WERI-Rb-1 (cell line): ENCODE measurements around the gene KCNQ4.

Source experiments
- DNase-seq: peaks from one replicate; pipeline ENCODE4 v3.0.0-alpha.2; 2020
- H3K27ac ChIP-seq: fragments of 250-450 bp; sonication (Bioruptor Pico); 2 replicates; pipeline ENCODE4 v1.5.1; 2020; ENCODE audit warnings: mild to moderate bottlenecking, moderate library complexity
- H3K27me3 ChIP-seq: fragments of 250-450 bp; sonication (Bioruptor Pico); 2 replicates; pipeline ENCODE4 v1.5.1; 2021; ENCODE audit warnings: mild to moderate bottlenecking, low read depth, moderate library complexity; ENCODE audit not compliant: insufficient read depth, severe bottlenecking
- H3K36me3 ChIP-seq: fragments of 250-450 bp; sonication (Bioruptor Pico); 2 replicates; pipeline ENCODE4 v1.5.1; 2020; ENCODE audit warnings: mild to moderate bottlenecking, moderate library complexity
- H3K4me3 ChIP-seq: 2 replicates; pipeline ENCODE4 v1.5.1; 2011; ENCODE audit warnings: low read depth, mild to moderate bottlenecking, control low read depth, low read length
- H3K9me3 ChIP-seq: fragments of 250-450 bp; sonication (Bioruptor Pico); 2 replicates; pipeline ENCODE4 v1.5.1; 2021; ENCODE audit warnings: mild to moderate bottlenecking, moderate library complexity; ENCODE audit not compliant: severe bottlenecking
- TF ChIP-seq, protein P1 (sequence below): IDR thresholded peaks from 2 replicates; pipeline ENCODE4 v1.5.1; 2011; ENCODE audit warnings: low read depth, mild to moderate bottlenecking, control low read depth, inconsistent platforms, low read length

The KCNQ4 gene

DNA sequence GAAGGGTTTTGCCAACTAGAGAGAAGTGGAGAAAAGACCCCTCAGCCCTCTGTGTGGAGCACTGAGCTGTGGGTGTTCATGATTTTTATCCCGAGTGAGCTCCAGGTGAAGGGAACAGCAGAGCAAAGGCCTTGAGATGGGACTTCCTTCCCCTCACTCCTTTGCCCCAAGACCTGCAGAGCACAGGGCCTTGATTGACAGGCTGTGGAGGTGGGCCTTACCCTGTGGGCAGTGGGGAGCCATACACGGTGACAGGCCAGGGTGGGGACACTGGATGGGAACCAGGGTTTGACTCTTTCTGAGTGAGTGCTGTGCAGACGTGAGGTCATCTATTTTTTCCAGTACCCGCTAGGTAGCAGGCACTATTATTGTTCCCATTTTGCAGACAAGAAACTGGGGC, 10.5 kb downstream of the KCNQ4 start:
- Histone ChIP-seq H3K9me3 (no peaks in the 10 kb centered on the region), H3K36me3 (no peaks in the 10 kb centered on the region), H3K4me3 (no peak overlapping the region), H3K27me3 (no peaks in the 10 kb centered on the region), H3K27ac (no peak overlapping the region)
- TF ChIP-seq, protein P1, sequence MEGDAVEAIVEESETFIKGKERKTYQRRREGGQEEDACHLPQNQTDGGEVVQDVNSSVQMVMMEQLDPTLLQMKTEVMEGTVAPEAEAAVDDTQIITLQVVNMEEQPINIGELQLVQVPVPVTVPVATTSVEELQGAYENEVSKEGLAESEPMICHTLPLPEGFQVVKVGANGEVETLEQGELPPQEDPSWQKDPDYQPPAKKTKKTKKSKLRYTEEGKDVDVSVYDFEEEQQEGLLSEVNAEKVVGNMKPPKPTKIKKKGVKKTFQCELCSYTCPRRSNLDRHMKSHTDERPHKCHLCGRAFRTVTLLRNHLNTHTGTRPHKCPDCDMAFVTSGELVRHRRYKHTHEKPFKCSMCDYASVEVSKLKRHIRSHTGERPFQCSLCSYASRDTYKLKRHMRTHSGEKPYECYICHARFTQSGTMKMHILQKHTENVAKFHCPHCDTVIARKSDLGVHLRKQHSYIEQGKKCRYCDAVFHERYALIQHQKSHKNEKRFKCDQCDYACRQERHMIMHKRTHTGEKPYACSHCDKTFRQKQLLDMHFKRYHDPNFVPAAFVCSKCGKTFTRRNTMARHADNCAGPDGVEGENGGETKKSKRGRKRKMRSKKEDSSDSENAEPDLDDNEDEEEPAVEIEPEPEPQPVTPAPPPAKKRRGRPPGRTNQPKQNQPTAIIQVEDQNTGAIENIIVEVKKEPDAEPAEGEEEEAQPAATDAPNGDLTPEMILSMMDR = no peak
- DNase-seq = no peak

GRCh38 chr1:40794974-40795715, 11.6 kb downstream of the KCNQ4 start:
- Histone ChIP-seq H3K27ac (no peak overlapping the region), H3K27me3 (no peaks in the 10 kb centered on the region), H3K36me3 (no peaks in the 10 kb centered on the region), H3K4me3 (no peak overlapping the region), H3K9me3 (no peaks in the 10 kb centered on the region)
- TF ChIP-seq, protein P1 = no peak
- DNase-seq = no peak

DNA sequence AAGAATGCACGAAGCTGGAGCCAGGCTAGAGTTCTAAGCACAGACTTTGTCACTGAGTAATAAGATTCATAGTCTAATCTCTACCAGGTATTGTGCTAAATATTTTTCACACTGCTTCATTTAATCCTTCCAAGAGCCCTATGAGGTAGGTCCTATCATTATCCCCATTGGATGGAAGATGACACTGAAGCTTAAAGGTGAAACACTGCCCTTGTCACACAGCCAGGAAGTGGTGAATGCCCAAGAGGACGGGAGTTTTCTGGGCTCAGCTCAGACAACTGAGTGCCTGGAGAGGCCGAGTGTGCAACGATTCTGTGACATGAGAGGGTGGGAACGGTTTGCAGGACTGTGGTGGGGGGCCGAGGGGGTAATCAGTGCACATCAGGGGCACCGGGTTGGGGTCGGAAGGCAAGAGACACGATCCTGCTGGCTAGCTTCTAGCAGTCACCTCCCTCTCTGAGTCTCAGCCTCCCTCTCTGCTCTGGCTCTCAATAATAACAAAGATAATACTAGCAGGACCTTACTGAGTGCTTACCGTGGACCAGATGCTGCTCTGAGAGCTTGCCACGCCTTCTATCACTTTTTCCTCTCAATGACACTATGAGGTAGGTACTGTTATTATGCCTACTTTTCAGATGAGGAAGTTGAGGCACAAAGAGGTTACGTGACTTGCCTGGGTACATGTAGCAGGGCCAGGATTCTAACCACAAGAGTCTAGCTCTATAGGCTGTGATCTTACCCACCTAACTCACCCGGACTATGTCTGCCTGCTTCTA, 12.4 kb downstream of the KCNQ4 start:
- Histone ChIP-seq H3K27ac (no peak overlapping the region), H3K27me3 (no peaks in the 10 kb centered on the region), H3K9me3 (no peaks in the 10 kb centered on the region), H3K4me3 (no peak overlapping the region), H3K36me3 (no peaks in the 10 kb centered on the region)
- TF ChIP-seq, protein P1 = no peak
- no peak for DNase-seq

DNA sequence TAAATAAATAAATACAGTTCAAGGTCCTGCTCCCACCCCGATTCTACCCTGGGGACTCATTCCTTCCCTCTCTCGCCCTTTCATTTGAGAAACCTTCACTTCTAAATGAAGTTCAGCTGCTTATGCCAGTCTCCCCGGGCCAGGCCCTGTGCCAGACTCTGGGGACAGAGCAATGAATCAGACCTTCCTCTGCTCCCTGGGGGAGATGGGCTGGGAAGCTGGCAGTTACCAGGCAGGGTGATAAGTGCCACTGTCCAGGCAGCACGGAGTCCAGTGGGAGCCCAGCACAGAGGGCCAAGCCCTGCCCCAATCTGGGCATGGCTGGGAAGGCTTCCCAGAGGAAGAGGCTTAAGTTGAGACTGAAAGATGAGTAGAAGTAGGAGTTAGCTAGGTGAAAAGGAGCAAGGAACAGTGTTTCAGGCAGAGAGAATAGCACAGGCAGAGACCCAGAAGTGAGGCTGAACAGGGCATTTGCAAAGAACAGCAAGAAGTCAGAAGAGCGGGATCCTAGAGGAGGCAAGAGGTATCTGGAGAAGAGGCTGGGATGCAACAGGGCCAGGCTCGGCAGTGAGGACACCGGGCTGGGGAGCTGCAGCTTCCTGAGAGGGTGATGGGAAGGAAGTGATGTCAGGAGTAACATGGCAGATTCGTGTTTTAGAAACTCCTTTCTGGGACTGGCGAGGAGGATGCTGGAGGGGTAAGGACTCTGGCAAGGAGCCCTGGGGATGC, 13.5 kb downstream of the KCNQ4 start:
- Histone ChIP-seq H3K4me3 (no peak overlapping the region), H3K9me3 (no peaks in the 10 kb centered on the region), H3K27ac (no peak overlapping the region), H3K27me3 (no peaks in the 10 kb centered on the region), H3K36me3 (no peaks in the 10 kb centered on the region)
- DNase-seq = no peak
- TF ChIP-seq, protein P1 = no peak

GRCh38 chr1:40797668-40798010, 14.1 kb downstream of the KCNQ4 start:
- Histone ChIP-seq H3K9me3 (no peaks in the 10 kb centered on the region), H3K4me3 (no peak overlapping the region), H3K27ac (no peak overlapping the region), H3K36me3 (no peaks in the 10 kb centered on the region), H3K27me3 (no peaks in the 10 kb centered on the region)
- no peak for DNase-seq
- TF ChIP-seq, protein P1 = no peak
